WTC11 (cell line): ENCODE data around the gene CLTCL1. TPM values are rescaled to one million over a fixed set of nuclear protein-coding genes. Genes with fewer than 3 reads are reported as not detected.

Source experiments
- ATAC-seq: fragments of 200-7000 bp; cut with Tn5 transposase; 2 replicates; pipeline ENCODE4 v1.10.0; 2021; ENCODE audit warnings: mild to moderate bottlenecking, moderate library complexity
- CTCF ChIA-PET: fragments of 300-600 bp; sonication (Branson Sonifier 250); formaldehyde crosslinking; loops from one replicate; lab custom pipeline; 2021; ENCODE audit warnings: antibody characterized with exemption; lab: Charles Lee
- POLR2A ChIA-PET: fragments of 350-600 bp; sonication (Branson Sonifier 250); formaldehyde crosslinking; loops from one replicate; lab custom pipeline; 2021; ENCODE audit warnings: antibody characterized with exemption; lab: Charles Lee
- DNase-seq: peaks from one replicate; pipeline ENCODE4 v3.0.0; 2021; ENCODE audit warnings: low spot score
- H3K27ac Mint-ChIP-seq: 2 replicates; pipeline ENCODE4 v1.8.0; 2021; ENCODE audit warnings: mixed read lengths
- H3K27me3 Mint-ChIP-seq: 2 replicates; pipeline ENCODE4 v1.8.0; 2021; ENCODE audit warnings: low read depth, mild to moderate bottlenecking, moderate library complexity, mixed read lengths
- H3K36me3 Mint-ChIP-seq: 2 replicates; pipeline ENCODE4 v1.8.0; 2021; ENCODE audit warnings: mixed read lengths
- H3K4me1 Mint-ChIP-seq: 2 replicates; pipeline ENCODE4 v1.8.0; 2022; ENCODE audit warnings: mixed read lengths
- H3K4me3 Mint-ChIP-seq: 2 replicates; pipeline ENCODE4 v1.8.0; 2021; ENCODE audit warnings: mild to moderate bottlenecking, moderate library complexity, mixed read lengths
- H3K9me3 Mint-ChIP-seq: 2 replicates; pipeline ENCODE4 v1.8.0; 2021; ENCODE audit warnings: mixed read lengths
- CBFB ChIP-seq: sonication (generic); formaldehyde crosslinking; IDR thresholded peaks from 2 replicates; pipeline ENCODE4 v1.8.1; 2022; ENCODE audit warnings: mild to moderate bottlenecking, low read depth, missing genetic modification reagents
- CREB1 ChIP-seq: sonication (generic); formaldehyde crosslinking; IDR thresholded peaks from 2 replicates; pipeline ENCODE4 v1.8.0; 2023; ENCODE audit warnings: mild to moderate bottlenecking, missing genetic modification reagents
- ELF4 ChIP-seq: sonication (generic); formaldehyde crosslinking; IDR thresholded peaks from 2 replicates; pipeline ENCODE4 v1.8.1; 2022; ENCODE audit warnings: low read depth, mild to moderate bottlenecking, moderate library complexity, missing genetic modification reagents
- FOXK1 ChIP-seq: sonication (generic); formaldehyde crosslinking; IDR thresholded peaks from 2 replicates; pipeline ENCODE4 v1.8.0; 2022; ENCODE audit warnings: mild to moderate bottlenecking, moderate library complexity, missing genetic modification reagents
- GRHL2 ChIP-seq: fragments of 250-450 bp; sonication (Bioruptor Pico); IDR thresholded peaks from 2 replicates; pipeline ENCODE4 v1.8.0; 2022; ENCODE audit warnings: mild to moderate bottlenecking, moderate library complexity; ENCODE audit not compliant: insufficient replicate concordance, severe bottlenecking
- JUN ChIP-seq: sonication (generic); formaldehyde crosslinking; IDR thresholded peaks from 2 replicates; pipeline ENCODE4 v1.8.0; 2023; ENCODE audit warnings: mild to moderate bottlenecking, missing genetic modification reagents
- MXD4 ChIP-seq: fragments of 250-450 bp; sonication (Bioruptor Pico); IDR thresholded peaks from 2 replicates; pipeline ENCODE4 v1.8.0; 2021; ENCODE audit warnings: mild to moderate bottlenecking, moderate library complexity, borderline replicate concordance
- RELA ChIP-seq: sonication (generic); formaldehyde crosslinking; IDR thresholded peaks from 2 replicates; pipeline ENCODE4 v1.8.1; 2022; ENCODE audit warnings: missing genetic modification reagents, mild to moderate bottlenecking, borderline replicate concordance
- SMAD3 ChIP-seq: sonication (generic); formaldehyde crosslinking; IDR thresholded peaks from 2 replicates; pipeline ENCODE4 v1.8.0; 2022; ENCODE audit warnings: missing genetic modification reagents, mild to moderate bottlenecking, borderline replicate concordance
- SOX15 ChIP-seq: fragments of 250-450 bp; sonication (Bioruptor Pico); IDR thresholded peaks from 2 replicates; pipeline ENCODE4 v1.9.0; 2021; ENCODE audit warnings: mild to moderate bottlenecking
- ZMAT4 ChIP-seq: fragments of 250-450 bp; sonication (Bioruptor Pico); IDR thresholded peaks from 2 replicates; pipeline ENCODE4 v1.9.0; 2021; ENCODE audit warnings: mild to moderate bottlenecking
- ZNF232 ChIP-seq: sonication (generic); formaldehyde crosslinking; IDR thresholded peaks from 2 replicates; pipeline ENCODE4 v1.8.0; 2022; ENCODE audit warnings: mild to moderate bottlenecking, missing genetic modification reagents
- ZNF263 ChIP-seq: sonication (generic); formaldehyde crosslinking; IDR thresholded peaks from 2 replicates; pipeline ENCODE4 v1.8.1; 2022; ENCODE audit warnings: low read depth, mild to moderate bottlenecking, moderate library complexity, missing genetic modification reagents
- ZNF671 ChIP-seq: fragments of 250-450 bp; sonication (Bioruptor Pico); IDR thresholded peaks from 2 replicates; pipeline ENCODE4 v1.8.0; 2021; ENCODE audit warnings: mild to moderate bottlenecking
- ZSCAN18 ChIP-seq: fragments of 250-450 bp; sonication (Bioruptor Pico); IDR thresholded peaks from 2 replicates; pipeline ENCODE4 v2.1.2; 2022; ENCODE audit warnings: mild to moderate bottlenecking, moderate library complexity
- total RNA-seq: library from RNA; stranded (reverse); gene quantifications from 3 replicates; pipeline ENCODE4 v1.2.3, GENCODE V29; 2021
- TF ChIP-seq, protein P1 (sequence below): sonication (generic); formaldehyde crosslinking; IDR thresholded peaks from 2 replicates; pipeline ENCODE4 v1.8.0; 2022; ENCODE audit warnings: missing genetic modification reagents
- TF ChIP-seq, protein P2 (sequence below): sonication (generic); formaldehyde crosslinking; IDR thresholded peaks from 2 replicates; pipeline ENCODE4 v1.8.1; 2023; ENCODE audit warnings: mild to moderate bottlenecking, missing genetic modification reagents, borderline replicate concordance

CLTCL1 gene
- total RNA-seq, 1 experiment from 2014 or later, result 15.5 TPM

DNA sequence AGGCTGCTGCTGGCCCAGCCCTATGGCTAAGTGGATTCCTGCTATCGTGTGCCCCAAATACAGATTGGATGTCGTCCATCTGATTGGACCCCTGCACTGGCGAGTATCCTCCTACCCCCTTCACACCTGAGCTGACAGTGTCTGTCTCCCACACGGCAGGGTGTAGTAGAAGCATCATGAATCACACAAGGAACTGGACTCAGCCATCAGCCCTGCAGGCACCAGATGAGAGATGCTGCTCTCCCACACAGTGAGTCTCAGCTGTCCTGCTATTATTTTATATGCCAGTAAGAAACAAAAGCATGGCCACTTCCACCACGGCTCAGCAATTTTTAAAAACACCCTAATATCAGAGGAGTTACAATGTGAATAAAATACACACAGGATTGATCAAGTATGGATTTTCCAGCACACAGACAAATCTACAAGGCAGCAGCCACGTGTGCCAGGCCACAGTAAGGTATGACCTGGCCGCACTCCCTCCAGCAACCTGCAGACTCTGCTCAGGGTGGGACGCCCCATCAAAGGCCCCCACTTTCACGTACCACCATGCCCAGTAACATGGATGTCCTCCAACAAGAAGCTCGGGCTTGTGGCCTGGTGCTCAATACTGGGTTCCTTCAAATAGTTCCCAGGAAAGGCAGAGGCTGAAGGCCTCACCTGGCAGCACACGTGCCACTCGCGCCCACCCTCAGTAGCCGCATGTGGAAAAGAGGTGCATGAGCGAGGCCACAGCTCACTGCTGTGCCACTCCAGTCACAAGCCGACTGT lies 96.6 kb downstream of the CLTCL1 start (continued):
- TF ChIP-seq CBFB (CRISPR knock-in tag) (no peak), RELA (no peak), SMAD3 (CRISPR knock-in tag) (no peak)

- Mint-ChIP-seq H3K27me3 (no peaks in the 10 kb centered on the region), H3K36me3 (peaks cover 38% of the 10 kb centered on the region), H3K9me3 (peaks cover 5% of the 10 kb centered on the region; the same call in 1 of the 2 replicates), H3K4me3 (no peak overlapping the region), H3K27ac (no peak overlapping the region), H3K4me1 (no peaks in the 10 kb centered on the region)
- ChIA-PET POLR2A (no interaction called here), CTCF (interaction anchor here (0.8 kb wide), 1 partner anchor 14 kb away, joined by 3 read pairs; no protein-coding TSS in a partner anchor)
- no peak for DNase-seq
- ATAC-seq, result no peak
- TF ChIP-seq ZMAT4 (no peak), ZNF263 (CRISPR knock-in tag) (no peak), ZNF671 (CRISPR knock-in tag) (no peak)
Measured at GRCh38 chr22:19193879-19194278, 97.6 kb downstream of the CLTCL1 start.

DNA sequence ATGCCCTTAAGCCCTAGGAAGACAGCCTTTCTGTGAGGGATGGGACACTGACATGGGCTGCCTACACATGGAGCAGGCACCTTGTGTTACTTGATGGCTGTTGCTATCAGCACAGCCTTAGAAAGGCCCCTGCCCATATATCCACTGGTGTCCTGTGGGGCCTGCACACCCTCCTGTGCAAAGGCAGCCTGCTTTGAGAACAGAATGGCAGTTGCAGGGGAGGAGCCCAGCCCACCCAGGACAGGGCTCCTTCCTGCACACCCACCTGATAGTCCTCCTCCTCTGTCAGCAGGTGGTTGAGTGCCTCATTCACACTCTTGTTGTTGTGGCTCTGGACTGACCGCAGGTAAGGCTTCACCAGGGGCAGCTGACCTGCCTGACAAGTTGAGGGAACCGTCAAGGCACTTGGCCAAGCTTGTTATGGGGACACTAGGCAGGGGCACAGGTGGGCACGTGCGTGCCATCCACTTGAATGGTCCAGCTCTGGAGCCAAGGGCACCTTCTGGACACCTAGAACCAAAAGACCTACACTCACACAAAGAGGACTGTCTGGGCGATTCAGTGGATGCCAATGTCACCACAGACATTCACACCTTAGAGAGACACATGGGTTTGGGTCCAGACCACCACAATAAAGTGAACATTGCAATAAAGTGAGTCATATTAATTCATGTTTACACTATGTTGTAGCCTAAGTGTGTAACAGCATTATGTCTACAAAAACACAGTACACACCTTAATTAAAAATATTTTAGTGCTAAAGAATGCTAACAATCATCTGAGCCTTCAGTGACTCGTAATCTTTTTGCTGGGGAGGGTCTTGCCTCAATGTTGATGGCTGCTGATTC lies 103.6 kb downstream of the CLTCL1 start:
- Mint-ChIP-seq H3K27ac (no peak overlapping the region), H3K4me1 (no peaks in the 10 kb centered on the region), H3K9me3 (no peaks in the 10 kb centered on the region), H3K4me3 (no peak overlapping the region), H3K27me3 (no peaks in the 10 kb centered on the region), H3K36me3 (peaks cover 4% of the 10 kb centered on the region; the same call in 1 of the 2 replicates)
- no peak for TF ChIP-seq RELA
- no peak for TF ChIP-seq FOXK1
- DNase-seq (no peak), ATAC-seq (no peak)
- CTCF ChIA-PET, result no interaction called here
- POLR2A ChIA-PET, result no interaction called here

DNA sequence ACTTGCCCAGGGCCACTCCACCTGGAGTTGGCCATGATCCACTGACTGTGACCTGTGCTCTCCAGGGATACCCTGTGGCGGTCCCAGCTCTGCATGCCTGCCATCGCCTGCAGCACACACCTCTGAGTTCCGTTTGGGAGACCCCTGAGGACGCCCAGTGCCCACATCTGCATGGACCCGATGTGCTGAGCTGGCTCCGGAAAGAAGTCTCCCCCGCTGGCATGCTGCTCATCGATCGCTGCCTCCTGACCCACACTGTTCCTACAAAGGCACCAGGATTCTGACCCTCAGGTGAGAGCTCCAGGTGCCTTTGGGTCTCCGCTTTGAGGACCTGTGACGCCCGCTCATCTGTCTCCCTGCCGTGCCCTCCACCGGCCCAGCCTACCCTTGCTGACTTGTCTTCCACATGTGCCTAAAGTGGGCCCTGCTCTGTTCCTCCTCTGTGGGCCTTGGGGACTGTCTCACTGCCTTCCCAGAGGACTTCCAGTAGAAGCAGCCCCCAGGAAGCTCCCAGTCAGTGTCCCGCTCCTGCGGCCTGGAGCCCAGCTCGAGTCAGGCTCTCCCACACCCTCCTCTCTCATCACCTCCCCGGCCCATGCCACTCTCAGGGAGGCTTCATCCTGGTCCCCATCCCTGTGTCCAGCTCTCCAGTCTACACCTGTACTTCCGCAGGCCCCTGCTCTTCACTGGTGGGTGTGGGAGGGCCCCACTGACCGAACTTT lies 107.1 kb downstream of the CLTCL1 start:
- ChIA-PET CTCF (no interaction called here), POLR2A (no interaction called here)
- Mint-ChIP-seq H3K9me3 (no peaks in the 10 kb centered on the region), H3K4me1 (0 out of 2 replicates have a peak, but pooled peaks cover 3% of the 10 kb centered on the region), H3K36me3 (no peaks in the 10 kb centered on the region), H3K27ac (no peak overlapping the region), H3K4me3 (no peak overlapping the region), H3K27me3 (no peaks in the 10 kb centered on the region)
- DNase-seq, result no peak
- ATAC-seq, result no peak
- TF ChIP-seq SOX15 (no peak), CREB1 (CRISPR knock-in tag) (no peak), ELF4 (CRISPR knock-in tag) (no peak), MXD4 (CRISPR knock-in tag) (no peak), JUN (CRISPR knock-in tag) (no peak), GRHL2 (no peak), ZSCAN18 (no peak), ZNF232 (no peak)
- TF ChIP-seq, protein P1, sequence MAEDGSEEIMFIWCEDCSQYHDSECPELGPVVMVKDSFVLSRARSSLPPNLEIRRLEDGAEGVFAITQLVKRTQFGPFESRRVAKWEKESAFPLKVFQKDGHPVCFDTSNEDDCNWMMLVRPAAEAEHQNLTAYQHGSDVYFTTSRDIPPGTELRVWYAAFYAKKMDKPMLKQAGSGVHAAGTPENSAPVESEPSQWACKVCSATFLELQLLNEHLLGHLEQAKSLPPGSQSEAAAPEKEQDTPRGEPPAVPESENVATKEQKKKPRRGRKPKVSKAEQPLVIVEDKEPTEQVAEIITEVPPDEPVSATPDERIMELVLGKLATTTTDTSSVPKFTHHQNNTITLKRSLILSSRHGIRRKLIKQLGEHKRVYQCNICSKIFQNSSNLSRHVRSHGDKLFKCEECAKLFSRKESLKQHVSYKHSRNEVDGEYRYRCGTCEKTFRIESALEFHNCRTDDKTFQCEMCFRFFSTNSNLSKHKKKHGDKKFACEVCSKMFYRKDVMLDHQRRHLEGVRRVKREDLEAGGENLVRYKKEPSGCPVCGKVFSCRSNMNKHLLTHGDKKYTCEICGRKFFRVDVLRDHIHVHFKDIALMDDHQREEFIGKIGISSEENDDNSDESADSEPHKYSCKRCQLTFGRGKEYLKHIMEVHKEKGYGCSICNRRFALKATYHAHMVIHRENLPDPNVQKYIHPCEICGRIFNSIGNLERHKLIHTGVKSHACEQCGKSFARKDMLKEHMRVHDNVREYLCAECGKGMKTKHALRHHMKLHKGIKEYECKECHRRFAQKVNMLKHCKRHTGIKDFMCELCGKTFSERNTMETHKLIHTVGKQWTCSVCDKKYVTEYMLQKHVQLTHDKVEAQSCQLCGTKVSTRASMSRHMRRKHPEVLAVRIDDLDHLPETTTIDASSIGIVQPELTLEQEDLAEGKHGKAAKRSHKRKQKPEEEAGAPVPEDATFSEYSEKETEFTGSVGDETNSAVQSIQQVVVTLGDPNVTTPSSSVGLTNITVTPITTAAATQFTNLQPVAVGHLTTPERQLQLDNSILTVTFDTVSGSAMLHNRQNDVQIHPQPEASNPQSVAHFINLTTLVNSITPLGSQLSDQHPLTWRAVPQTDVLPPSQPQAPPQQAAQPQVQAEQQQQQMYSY (CRISPR knock-in tag), result no peak
- TF ChIP-seq, protein P2, sequence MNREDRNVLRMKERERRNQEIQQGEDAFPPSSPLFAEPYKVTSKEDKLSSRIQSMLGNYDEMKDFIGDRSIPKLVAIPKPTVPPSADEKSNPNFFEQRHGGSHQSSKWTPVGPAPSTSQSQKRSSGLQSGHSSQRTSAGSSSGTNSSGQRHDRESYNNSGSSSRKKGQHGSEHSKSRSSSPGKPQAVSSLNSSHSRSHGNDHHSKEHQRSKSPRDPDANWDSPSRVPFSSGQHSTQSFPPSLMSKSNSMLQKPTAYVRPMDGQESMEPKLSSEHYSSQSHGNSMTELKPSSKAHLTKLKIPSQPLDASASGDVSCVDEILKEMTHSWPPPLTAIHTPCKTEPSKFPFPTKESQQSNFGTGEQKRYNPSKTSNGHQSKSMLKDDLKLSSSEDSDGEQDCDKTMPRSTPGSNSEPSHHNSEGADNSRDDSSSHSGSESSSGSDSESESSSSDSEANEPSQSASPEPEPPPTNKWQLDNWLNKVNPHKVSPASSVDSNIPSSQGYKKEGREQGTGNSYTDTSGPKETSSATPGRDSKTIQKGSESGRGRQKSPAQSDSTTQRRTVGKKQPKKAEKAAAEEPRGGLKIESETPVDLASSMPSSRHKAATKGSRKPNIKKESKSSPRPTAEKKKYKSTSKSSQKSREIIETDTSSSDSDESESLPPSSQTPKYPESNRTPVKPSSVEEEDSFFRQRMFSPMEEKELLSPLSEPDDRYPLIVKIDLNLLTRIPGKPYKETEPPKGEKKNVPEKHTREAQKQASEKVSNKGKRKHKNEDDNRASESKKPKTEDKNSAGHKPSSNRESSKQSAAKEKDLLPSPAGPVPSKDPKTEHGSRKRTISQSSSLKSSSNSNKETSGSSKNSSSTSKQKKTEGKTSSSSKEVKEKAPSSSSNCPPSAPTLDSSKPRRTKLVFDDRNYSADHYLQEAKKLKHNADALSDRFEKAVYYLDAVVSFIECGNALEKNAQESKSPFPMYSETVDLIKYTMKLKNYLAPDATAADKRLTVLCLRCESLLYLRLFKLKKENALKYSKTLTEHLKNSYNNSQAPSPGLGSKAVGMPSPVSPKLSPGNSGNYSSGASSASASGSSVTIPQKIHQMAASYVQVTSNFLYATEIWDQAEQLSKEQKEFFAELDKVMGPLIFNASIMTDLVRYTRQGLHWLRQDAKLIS (CRISPR knock-in tag), result no peak
